Activated T-helper 1 cell treated with anti-CD3 and anti-CD28 coated beads, Interleukin-12 subunit alpha, Interleukin-12 subunit beta, Interleukin-2, Interleukin-4 antibody, amounts not matched to agents 30 ng/mL and 10 ng/mL and 1 ng/mL, durations not matched to agents 14 hours and 24 hours and 36 hours (primary cell): ENCODE data around the gene CDH23. TPM values are rescaled to one million over a fixed set of nuclear protein-coding genes. Genes with fewer than 3 reads are reported as not detected.

ENCODE experiments used
- DNase-seq: peaks from one replicate; pipeline ENCODE4 v3.0.0; 2021; ENCODE audit warnings: low spot score
- H3K27ac Mint-ChIP-seq: one replicate; pipeline ENCODE4 v1.8.0; 2021; ENCODE audit warnings: mild to moderate bottlenecking, mixed read lengths
- H3K27me3 Mint-ChIP-seq: one replicate; pipeline ENCODE4 v1.8.0; 2022; ENCODE audit warnings: mild to moderate bottlenecking, moderate library complexity, mixed read lengths; ENCODE audit not compliant: insufficient read depth
- H3K36me3 Mint-ChIP-seq: one replicate; pipeline ENCODE4 v1.8.0; 2021; ENCODE audit warnings: low read depth, mixed read lengths
- H3K4me1 Mint-ChIP-seq: one replicate; pipeline ENCODE4 v1.8.0; 2021; ENCODE audit warnings: low read depth, mixed read lengths
- H3K4me3 Mint-ChIP-seq: one replicate; pipeline ENCODE4 v1.8.0; 2021; ENCODE audit warnings: mild to moderate bottlenecking, moderate library complexity, mixed read lengths
- H3K9me3 Mint-ChIP-seq: one replicate; pipeline ENCODE4 v1.8.0; 2021; ENCODE audit warnings: mixed read lengths
- intact Hi-C: fragments of 100-400 bp; cut with micrococcal nuclease; formaldehyde crosslinking; loops from one replicate; pipeline ENCODE4 v1.15.1; 2024
- total RNA-seq: library from RNA; stranded (reverse); gene quantifications from 2 replicates; pipeline ENCODE4 v1.2.3, GENCODE V29; 2022

Gene CDH23
- total RNA-seq, 1 donor from 2014 or later = 0.57 TPM

DNA sequence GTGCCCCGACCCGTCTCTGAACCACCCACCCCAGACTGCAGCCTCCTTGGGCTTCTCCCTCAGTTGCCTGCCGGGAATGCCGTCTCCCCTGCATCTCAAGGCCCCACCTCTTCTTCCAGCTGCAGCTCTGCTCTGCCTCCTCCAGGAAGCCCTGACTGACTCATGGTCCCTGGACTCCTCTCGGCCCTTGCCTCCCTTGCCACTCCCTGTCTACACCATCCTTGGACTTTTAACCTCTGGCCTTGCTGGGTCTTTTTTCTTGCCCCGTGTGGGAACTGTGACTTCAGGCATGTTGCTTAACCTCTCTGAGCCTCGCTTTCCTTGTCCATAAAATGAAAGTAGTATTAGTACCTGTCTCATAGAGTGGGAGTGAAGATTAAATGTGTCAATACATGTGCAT lies 266.6 kb downstream of the CDH23 start:
- peaks cover 7% of the 10 kb centered on the region for H3K4me1 Mint-ChIP-seq
- DNase-seq = no peak
- no peak overlapping the region for H3K4me3 Mint-ChIP-seq
- peak overlapping the region; percentile 7 for H3K27ac Mint-ChIP-seq
- intact Hi-C loops = no loop called here
- H3K27me3 Mint-ChIP-seq = peaks cover 4% of the 10 kb centered on the region
- no peaks in the 10 kb centered on the region for H3K36me3 Mint-ChIP-seq
- no peaks in the 10 kb centered on the region for H3K9me3 Mint-ChIP-seq

DNA sequence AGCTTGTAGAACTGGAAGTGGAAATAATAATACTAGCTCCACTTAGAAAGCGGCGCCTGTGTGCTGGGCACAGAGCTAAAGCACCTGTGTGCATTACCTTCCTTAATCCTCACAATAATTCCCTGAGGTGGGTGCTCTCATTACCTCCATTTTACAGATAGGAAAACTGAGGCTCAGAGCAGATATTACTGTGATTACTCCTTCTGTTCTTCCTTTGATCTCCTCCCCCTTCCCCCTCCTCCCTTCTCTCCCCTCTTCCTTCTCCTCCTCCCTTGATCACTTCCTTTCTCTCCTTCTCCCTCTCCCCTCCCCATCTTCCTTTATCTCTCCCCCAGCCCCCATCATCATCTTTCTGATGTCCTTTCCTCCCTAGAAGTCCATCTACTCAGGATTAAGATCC lies 267.9 kb downstream of the CDH23 start:
- Mint-ChIP-seq H3K27ac (no peak overlapping the region), H3K9me3 (no peaks in the 10 kb centered on the region), H3K4me3 (no peak overlapping the region), H3K4me1 (peaks cover 7% of the 10 kb centered on the region), H3K27me3 (peaks cover 4% of the 10 kb centered on the region), H3K36me3 (no peaks in the 10 kb centered on the region)
- intact Hi-C loops = no loop called here
- DNase-seq = no peak

DNA sequence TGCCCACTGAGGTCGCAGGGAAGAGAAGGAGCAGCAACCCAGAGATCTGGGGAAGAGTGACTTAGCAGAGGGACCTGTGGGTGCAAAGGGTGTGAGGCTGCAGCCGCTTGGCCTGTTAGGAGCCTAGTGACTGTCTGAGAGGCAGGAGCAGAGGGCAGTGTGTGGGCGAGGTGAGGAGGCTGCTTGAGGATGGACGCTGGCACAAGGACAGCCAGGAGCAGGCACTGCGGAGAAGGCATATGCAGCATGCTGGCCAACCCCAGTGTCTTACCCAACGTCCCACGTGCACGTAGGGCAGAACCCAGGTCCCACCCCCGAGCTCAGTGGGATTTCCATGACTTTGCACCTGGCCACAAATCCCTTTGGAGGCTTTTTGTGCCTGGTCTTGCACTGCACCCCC lies 268.7 kb downstream of the CDH23 start:
- Mint-ChIP-seq H3K4me1 (peaks cover 7% of the 10 kb centered on the region), H3K27ac (no peak overlapping the region), H3K4me3 (no peak overlapping the region), H3K27me3 (peaks cover 4% of the 10 kb centered on the region), H3K9me3 (no peaks in the 10 kb centered on the region), H3K36me3 (no peaks in the 10 kb centered on the region)
- no peak for DNase-seq
- intact Hi-C loops = no loop called here

DNA sequence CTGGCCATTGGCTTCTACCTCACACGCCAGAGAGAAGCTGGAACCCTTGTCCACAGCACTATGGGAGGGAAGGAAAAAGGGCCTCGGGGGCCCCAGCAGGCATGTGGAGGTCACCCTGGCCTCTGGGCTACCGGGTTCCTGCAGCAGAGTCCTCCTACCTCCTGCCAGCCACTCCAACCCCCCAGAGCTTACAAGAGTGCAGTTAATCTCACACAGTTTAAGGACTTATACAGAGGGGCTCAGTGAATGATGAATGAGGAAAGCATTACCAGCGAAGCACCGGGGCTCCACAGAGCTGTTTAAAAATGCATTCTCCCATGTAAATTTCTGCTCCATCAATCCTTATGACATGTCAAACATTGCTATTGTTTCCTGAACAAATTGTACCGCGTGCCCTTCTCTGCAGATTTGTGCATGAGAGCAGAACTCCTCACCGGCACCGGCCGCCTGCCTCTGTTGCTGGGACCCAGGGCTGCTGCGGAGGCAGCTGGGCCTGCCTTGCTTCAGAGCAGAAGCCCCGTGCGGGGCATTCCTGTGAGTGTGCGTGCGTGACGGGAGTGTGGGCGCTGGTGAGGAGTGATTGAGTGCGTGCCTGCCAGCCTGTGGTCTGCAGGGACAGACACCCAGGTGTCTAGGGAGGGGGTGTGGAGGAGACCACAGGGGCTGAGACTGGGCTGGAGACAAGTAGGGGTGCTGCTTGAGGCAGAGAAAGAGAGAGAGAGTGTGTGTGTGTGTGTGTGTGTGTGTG lies 270.1 kb downstream of the CDH23 start:
- Mint-ChIP-seq H3K4me1 (peaks cover 7% of the 10 kb centered on the region), H3K9me3 (no peaks in the 10 kb centered on the region), H3K27ac (no peak overlapping the region), H3K27me3 (peaks cover 6% of the 10 kb centered on the region), H3K4me3 (no peak overlapping the region), H3K36me3 (no peaks in the 10 kb centered on the region)
- intact Hi-C loops = no loop called here
- DNase-seq = no peak

DNA sequence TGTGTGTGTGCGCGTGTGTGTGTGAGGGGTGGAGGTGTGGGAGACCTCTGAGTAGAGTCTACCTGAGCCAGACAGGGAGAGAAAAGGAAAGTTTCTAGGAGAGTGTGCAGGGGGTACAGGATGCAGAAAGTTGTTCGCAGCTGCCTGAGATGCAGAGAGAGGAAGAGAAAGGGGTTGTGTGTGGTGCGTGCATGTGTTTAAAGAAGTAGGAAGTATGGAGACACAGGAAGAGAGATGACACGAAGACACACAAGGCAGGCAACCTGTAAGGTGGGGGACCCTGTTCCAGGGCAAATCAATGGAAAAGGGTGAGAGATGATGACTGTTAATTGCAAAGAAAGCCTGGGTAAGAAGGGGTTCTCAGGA lies 270.6 kb downstream of the CDH23 start:
- Mint-ChIP-seq H3K4me3 (no peak overlapping the region), H3K36me3 (no peaks in the 10 kb centered on the region), H3K9me3 (no peaks in the 10 kb centered on the region), H3K4me1 (peaks cover 7% of the 10 kb centered on the region), H3K27ac (peak overlapping the region; percentile 16), H3K27me3 (peaks cover 6% of the 10 kb centered on the region)
- intact Hi-C loops = no loop called here
- DNase-seq = no peak

DNA sequence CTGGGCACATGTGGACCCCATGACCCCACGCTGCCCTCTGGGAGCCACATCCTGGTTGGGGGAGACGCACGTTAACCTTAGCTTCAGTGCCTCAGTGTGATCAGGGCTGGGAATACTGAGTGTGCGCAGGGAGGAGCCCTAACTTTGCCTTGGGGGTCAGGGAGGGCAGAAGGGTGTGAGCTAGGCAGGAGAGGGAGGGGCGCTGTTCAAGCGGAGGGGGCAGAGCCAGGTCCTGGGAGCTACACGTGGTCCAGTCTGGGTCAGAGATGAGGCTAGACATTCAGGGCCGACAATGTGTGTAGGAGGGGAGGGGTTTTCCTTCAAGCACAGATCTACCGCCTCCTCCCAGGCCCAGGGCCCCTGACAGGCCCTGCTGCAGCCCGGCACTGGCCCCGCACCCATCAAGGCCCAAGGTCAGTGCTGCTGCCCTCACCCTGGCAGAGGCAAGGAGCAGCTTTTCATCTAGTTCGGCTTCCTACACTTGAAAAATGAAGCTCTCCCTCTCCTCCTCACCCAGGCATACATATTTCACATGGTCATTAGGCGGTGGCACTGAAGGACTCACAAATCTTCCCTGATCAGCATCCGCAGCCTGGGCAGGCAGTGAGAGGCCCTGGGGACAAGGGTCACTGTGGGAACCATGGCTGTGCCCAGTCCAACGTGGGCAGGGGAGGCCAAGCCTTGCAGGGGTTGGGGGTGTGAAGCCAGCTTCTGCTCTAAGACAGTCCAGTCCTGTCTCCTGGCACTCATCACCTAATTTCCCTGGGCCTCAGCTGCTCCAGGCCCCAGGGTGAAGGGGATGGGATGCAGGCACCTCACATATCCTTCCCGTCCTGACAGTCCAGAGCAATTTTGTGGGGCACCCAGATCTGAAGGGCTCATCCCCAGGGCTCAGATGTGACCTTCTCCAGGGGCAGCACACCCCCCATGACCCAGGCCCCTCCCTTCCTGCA lies 275.6 kb downstream of the CDH23 start:
- H3K4me3 Mint-ChIP-seq = no peak overlapping the region
- H3K9me3 Mint-ChIP-seq = no peaks in the 10 kb centered on the region
- H3K36me3 Mint-ChIP-seq = no peaks in the 10 kb centered on the region
- peaks cover 5% of the 10 kb centered on the region for H3K4me1 Mint-ChIP-seq
- H3K27ac Mint-ChIP-seq = no peak overlapping the region
- intact Hi-C loops = no loop called here
- no peak for DNase-seq
- H3K27me3 Mint-ChIP-seq = peaks cover 2% of the 10 kb centered on the region

DNA sequence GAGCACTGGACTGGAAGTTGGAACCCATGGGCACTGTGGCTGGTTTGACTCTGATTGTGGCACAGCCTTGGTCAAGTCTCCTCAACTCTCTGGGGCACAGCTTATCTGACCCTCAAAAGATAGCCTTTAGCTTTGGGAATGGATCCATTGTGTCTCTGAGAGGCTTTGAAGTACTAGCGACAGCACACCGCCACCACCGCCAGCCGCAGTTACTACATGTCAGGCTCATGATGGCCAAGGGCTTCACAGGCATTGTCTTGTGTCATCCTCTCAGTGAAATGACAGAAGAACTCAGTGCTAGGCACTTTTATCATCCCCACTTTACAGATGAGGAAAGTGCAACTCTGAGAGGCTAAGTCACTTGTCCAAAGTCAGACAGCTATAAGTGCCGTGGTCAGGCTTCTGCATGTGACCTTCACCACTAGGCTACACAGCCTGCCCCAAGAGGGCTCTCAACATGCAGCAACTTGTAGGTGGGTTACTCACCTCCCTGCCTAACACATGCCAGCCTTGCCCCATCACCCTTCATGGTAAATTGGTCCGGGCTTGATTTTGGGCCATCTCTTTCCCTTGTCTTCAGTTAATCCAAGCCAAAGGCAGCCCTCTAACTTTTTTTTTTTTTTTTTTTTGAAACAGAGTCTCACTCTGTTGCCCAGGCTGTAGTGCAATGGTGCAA lies 278.7 kb downstream of the CDH23 start:
- H3K27ac Mint-ChIP-seq = no peak overlapping the region
- H3K36me3 Mint-ChIP-seq = no peaks in the 10 kb centered on the region
- DNase-seq = no peak
- intact Hi-C loops = no loop called here
- H3K4me3 Mint-ChIP-seq = no peak overlapping the region
- no peaks in the 10 kb centered on the region for H3K4me1 Mint-ChIP-seq
- H3K27me3 Mint-ChIP-seq = peaks cover 10% of the 10 kb centered on the region
- no peaks in the 10 kb centered on the region for H3K9me3 Mint-ChIP-seq

DNA sequence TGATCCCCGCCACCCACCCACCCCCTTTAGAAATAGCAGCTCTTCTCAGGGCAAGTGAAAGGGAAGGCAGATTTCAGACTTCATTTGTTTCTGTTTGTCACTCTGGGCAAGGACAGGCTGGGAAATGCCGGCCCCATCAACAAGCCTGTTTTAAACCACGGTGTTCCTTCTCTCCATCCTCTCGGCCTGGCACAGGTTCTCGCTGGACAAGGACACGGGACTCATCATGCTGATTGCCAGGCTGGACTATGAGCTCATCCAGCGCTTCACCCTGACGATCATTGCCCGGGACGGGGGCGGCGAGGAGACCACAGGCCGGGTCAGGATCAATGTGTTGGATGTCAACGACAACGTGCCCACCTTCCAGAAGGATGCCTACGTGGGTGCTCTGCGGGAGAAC lies 280.5 kb downstream of the CDH23 start:
- Mint-ChIP-seq H3K27ac (no peak overlapping the region), H3K4me1 (no peaks in the 10 kb centered on the region), H3K4me3 (no peak overlapping the region), H3K27me3 (peaks cover 12% of the 10 kb centered on the region), H3K36me3 (no peaks in the 10 kb centered on the region), H3K9me3 (no peaks in the 10 kb centered on the region)
- DNase-seq = no peak
- intact Hi-C loops = no loop called here

DNA sequence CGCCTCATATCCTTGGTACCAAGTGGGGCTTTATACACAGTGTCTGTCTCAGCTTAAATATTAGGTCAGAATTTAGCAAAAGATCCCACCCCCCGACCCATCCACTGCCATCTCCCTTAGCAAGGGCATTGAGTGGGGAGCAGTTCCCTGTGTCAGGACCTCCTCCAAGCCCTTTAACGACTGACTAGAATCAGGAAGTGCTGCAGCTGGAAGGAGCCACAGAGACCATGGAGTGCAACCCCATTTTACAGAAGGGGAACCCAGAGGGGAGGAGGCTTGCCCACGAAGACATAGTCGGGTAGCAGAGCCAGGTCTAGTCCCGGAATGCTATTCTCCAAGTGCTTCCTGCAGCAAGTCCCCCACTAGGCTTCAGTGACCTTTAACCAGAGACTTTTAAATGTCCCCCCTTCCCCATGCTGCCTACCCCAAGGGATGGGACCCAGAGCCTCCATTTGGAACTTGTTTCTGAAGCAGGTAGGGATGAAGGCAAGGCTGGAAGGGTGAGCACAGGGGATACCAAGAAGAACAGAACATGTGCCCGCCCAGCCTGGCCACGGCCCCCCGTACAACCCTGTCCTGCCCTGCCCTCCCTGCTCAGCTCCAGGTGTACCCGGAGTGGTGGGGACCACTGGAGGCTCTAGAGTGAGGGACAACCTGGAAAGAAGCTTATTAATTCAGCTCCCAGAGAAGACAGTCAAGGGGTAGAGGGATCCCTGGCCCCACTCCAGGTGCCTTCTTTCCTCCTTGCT lies 281.5 kb downstream of the CDH23 start:
- no peaks in the 10 kb centered on the region for H3K36me3 Mint-ChIP-seq
- DNase-seq = no peak
- H3K4me3 Mint-ChIP-seq = no peak overlapping the region
- no peak overlapping the region for H3K27ac Mint-ChIP-seq
- peaks cover 12% of the 10 kb centered on the region for H3K27me3 Mint-ChIP-seq
- intact Hi-C loops = no loop called here
- H3K9me3 Mint-ChIP-seq = no peaks in the 10 kb centered on the region
- no peaks in the 10 kb centered on the region for H3K4me1 Mint-ChIP-seq

DNA sequence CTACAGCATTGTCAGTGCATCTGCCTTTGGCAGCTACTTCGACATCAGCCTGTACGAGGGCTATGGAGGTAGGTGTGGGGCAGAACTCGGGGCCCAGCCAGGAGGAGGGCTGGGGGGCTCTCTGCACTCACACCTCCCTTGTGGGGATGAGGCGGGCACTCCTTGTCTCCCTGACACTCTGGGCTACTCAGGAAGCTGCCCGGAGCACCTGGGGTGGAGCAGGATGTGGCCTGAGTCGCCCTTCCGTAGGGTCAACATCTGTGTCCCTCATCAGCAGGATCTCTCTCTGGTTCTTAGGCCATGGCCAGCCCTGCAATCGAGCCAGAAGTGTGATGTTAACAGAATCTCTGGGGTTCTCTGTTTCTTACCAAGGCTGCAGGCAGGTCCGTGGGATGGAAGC lies 282.7 kb downstream of the CDH23 start:
- no peaks in the 10 kb centered on the region for H3K9me3 Mint-ChIP-seq
- H3K4me3 Mint-ChIP-seq = no peak overlapping the region
- no peak overlapping the region for H3K27ac Mint-ChIP-seq
- DNase-seq = no peak
- peaks cover 12% of the 10 kb centered on the region for H3K27me3 Mint-ChIP-seq
- H3K36me3 Mint-ChIP-seq = no peaks in the 10 kb centered on the region
- no peaks in the 10 kb centered on the region for H3K4me1 Mint-ChIP-seq
- intact Hi-C loops = no loop called here

DNA sequence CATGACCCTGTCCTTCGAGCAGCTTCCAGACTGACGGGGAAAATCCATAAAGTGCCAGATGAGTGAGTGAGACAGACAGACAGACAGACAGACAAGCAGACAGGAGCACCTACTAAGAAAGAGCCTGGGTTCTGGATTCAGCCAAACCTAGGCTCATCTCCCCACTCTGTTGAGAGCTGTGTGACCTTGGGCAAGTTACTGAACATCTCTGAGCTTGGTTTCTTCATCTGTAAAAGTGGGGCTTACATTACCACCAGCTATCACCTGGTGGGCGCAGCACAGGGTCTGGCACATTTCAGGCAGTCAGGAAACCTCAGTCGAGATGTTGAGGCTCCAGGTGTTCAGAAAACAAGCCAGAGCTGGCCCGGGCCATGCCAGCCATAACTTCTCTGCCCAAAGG lies 285.3 kb downstream of the CDH23 start:
- Mint-ChIP-seq H3K36me3 (no peaks in the 10 kb centered on the region), H3K4me3 (no peak overlapping the region), H3K9me3 (no peaks in the 10 kb centered on the region), H3K4me1 (no peaks in the 10 kb centered on the region), H3K27ac (no peak overlapping the region), H3K27me3 (peaks cover 12% of the 10 kb centered on the region)
- intact Hi-C loops = no loop called here
- DNase-seq = no peak

DNA sequence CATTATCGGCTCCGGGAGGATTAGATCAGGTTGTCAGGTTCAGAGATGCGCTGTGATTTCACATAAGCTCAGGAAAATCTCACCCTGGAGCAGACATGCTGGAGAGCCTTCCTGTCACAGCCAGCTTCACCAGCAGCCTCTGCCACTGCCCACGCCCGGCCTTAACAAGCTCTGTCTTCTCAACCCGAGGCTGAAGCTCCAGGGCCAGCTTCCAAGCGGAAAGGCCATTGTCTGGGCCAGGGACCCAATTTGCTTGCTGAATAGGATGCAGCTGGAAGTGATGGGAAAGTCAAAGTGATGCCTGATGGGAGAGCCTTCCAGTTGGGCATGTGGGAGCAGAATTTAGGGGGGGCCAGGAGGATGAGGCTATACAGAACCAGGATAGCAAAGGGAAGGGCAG lies 286.6 kb downstream of the CDH23 start:
- peaks cover 8% of the 10 kb centered on the region for H3K27me3 Mint-ChIP-seq
- peaks cover 3% of the 10 kb centered on the region for H3K36me3 Mint-ChIP-seq
- intact Hi-C loops = no loop called here
- H3K4me1 Mint-ChIP-seq = no peaks in the 10 kb centered on the region
- H3K27ac Mint-ChIP-seq = no peak overlapping the region
- peaks cover 4% of the 10 kb centered on the region for H3K9me3 Mint-ChIP-seq
- no peak for DNase-seq
- no peak overlapping the region for H3K4me3 Mint-ChIP-seq
